ENCODE data around the gene ITPKC. TPM values are rescaled to one million over a fixed set of nuclear protein-coding genes. Genes with fewer than 3 reads are reported as not detected.

Gene ITPKC
- total RNA-seq, 2 experiments from 2014 or later, result 4.8 to 5.2 TPM

- H3K36me3 Mint-ChIP-seq (ENCODE audit: low read depth), result peaks cover 18% of the 10 kb centered on the region
- no peak for ATAC-seq
Measured at GRCh38 chr19:40685563-40685962, 31.3 kb upstream of the ITPKC start.

GRCh38 chr19:40686882-40687524 lies 29.9 kb upstream of the ITPKC start:
- intact Hi-C loops (cut with micrococcal nuclease), result no loop called here
- CTCF ChIA-PET, result interaction anchor here (2.1 kb wide), 1 partner anchor 52 kb away, joined by 7 read pairs; no protein-coding TSS in a partner anchor

More at GRCh38 chr19:40685563-40685962, 31.3 kb upstream of the ITPKC start:
- ChIA-PET POLR2A (interaction anchor here (1.0 kb wide), 1 partner anchor 32 kb away, joined by 3 read pairs; the partner anchor contains the start of gene ITPKC), CTCF (no interaction called here)
- H3K4me1 Mint-ChIP-seq (ENCODE audit: low read depth), result no peaks in the 10 kb centered on the region
- intact Hi-C loops (cut with micrococcal nuclease), result no loop called here
- no peaks in the 10 kb centered on the region for H3K27me3 Mint-ChIP-seq
- H3K4me3 Mint-ChIP-seq, result no peak overlapping the region
- no peaks in the 10 kb centered on the region for H3K9me3 Mint-ChIP-seq
- TF ChIP-seq, protein P1, sequence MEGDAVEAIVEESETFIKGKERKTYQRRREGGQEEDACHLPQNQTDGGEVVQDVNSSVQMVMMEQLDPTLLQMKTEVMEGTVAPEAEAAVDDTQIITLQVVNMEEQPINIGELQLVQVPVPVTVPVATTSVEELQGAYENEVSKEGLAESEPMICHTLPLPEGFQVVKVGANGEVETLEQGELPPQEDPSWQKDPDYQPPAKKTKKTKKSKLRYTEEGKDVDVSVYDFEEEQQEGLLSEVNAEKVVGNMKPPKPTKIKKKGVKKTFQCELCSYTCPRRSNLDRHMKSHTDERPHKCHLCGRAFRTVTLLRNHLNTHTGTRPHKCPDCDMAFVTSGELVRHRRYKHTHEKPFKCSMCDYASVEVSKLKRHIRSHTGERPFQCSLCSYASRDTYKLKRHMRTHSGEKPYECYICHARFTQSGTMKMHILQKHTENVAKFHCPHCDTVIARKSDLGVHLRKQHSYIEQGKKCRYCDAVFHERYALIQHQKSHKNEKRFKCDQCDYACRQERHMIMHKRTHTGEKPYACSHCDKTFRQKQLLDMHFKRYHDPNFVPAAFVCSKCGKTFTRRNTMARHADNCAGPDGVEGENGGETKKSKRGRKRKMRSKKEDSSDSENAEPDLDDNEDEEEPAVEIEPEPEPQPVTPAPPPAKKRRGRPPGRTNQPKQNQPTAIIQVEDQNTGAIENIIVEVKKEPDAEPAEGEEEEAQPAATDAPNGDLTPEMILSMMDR (IDR thresholded peaks at IDR 0.05), result no peak
- DNase-seq, result no peak
- no peak overlapping the region for H3K27ac Mint-ChIP-seq

DNA sequence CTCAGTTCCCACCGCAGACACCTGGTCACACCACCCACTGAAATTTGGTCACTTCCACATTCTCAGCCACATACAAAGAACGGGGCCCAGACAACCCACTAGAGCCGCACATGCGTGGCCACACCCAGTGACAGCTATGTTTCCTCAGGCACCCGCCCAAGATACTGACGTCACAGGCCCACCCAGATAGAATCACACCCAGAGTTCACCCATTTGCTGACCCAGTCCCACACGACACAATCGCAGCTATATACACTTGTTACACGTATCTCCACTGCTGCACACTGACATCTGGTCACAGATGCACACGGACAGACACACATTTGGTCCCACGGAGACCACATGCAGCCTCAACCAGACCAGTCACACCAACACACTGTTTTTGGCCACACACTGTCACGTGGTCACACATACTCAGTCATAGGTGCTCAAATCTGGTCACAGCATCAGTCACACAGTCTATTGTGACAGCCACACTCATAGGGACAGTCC lies 29.3 kb upstream of the ITPKC start:
- intact Hi-C loops (cut with micrococcal nuclease), result no loop called here
- Mint-ChIP-seq H3K27me3 (no peaks in the 10 kb centered on the region), H3K27ac (no peak overlapping the region), H3K9me3 (no peaks in the 10 kb centered on the region), H3K4me1 (ENCODE audit: low read depth) (peaks cover 2% of the 10 kb centered on the region), H3K36me3 (ENCODE audit: low read depth) (peaks cover 11% of the 10 kb centered on the region), H3K4me3 (no peak overlapping the region)
- TF ChIP-seq, protein P1 (IDR thresholded peaks at IDR 0.05), result no peak
- DNase-seq, result no peak
- ChIA-PET CTCF (interaction anchor here (1.0 to 2.1 kb wide), 2 partner anchors 53 to 457 kb away, joined by 3 to 7 read pairs; no protein-coding TSS in a partner anchor), POLR2A (no interaction called here)
- no peak for ATAC-seq

More at GRCh38 chr19:40686882-40687524, 29.9 kb upstream of the ITPKC start:
- H3K36me3 Mint-ChIP-seq (ENCODE audit: low read depth), result peaks cover 11% of the 10 kb centered on the region
- ATAC-seq, result no peak
- H3K27ac Mint-ChIP-seq, result no peak overlapping the region
- TF ChIP-seq, protein P1 (IDR thresholded peaks at IDR 0.05), result no peak
- no peaks in the 10 kb centered on the region for H3K27me3 Mint-ChIP-seq
- no peak for DNase-seq
- no peaks in the 10 kb centered on the region for H3K4me1 Mint-ChIP-seq (ENCODE audit: low read depth)
- H3K9me3 Mint-ChIP-seq, result no peaks in the 10 kb centered on the region
- no peak overlapping the region for H3K4me3 Mint-ChIP-seq
- POLR2A ChIA-PET, result interaction anchor here (0.5 kb wide), 1 partner anchor 54 kb away, joined by 3 read pairs; no protein-coding TSS in a partner anchor

DNA sequence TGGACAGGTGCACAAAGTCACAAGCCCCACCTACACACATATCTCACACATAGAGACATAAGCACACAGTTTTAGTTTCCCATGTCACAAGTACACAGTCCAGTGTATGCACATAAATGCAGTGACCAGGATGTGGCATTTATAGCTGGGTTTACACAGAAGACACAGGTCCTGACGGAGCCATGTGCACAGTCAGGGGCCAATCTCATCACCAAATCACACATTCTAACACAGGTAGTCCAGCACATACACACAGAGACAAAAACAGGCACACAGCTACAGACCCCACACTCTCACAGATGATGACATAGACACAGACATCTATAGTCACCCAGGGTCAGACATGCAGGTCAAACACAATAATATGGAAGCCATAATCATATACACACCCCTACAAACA lies 28.6 kb upstream of the ITPKC start:
- no peak overlapping the region for H3K27ac Mint-ChIP-seq
- peaks cover 9% of the 10 kb centered on the region for H3K36me3 Mint-ChIP-seq (ENCODE audit: low read depth)
- POLR2A ChIA-PET, result no interaction called here
- no peaks in the 10 kb centered on the region for H3K9me3 Mint-ChIP-seq
- no peaks in the 10 kb centered on the region for H3K27me3 Mint-ChIP-seq
- TF ChIP-seq, protein P1 (IDR thresholded peaks at IDR 0.05), result no peak
- H3K4me1 Mint-ChIP-seq (ENCODE audit: low read depth), result peaks cover 2% of the 10 kb centered on the region
- no peak overlapping the region for H3K4me3 Mint-ChIP-seq
- ATAC-seq, result no peak
- no peak for DNase-seq
- CTCF ChIA-PET, result interaction anchor here (1.0 to 2.1 kb wide), 2 partner anchors 53 to 456 kb away, joined by 3 to 7 read pairs; no protein-coding TSS in a partner anchor
- intact Hi-C loops (cut with micrococcal nuclease), result no loop called here

DNA sequence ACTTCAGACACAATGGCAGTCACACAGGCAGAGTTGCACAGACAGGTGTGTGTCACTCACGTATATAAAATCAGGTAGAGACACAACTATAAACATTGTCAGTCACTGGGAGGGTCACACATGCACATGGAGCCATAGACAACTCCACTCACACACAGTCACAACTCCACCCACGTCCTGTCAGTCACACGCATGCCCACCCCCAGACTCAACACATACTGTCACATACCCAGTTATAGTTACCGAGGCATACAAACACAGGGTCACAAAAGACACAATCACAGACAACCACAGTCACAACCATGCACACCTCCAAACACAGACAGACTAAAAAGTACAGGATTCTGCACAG lies 27.9 kb upstream of the ITPKC start:
- ATAC-seq, result no peak
- Mint-ChIP-seq H3K4me1 (ENCODE audit: low read depth) (peaks cover 2% of the 10 kb centered on the region), H3K9me3 (no peaks in the 10 kb centered on the region), H3K36me3 (ENCODE audit: low read depth) (peaks cover 9% of the 10 kb centered on the region), H3K27ac (no peak overlapping the region), H3K4me3 (no peak overlapping the region), H3K27me3 (no peaks in the 10 kb centered on the region)
- intact Hi-C loops (cut with micrococcal nuclease), result no loop called here
- POLR2A ChIA-PET, result no interaction called here
- TF ChIP-seq, protein P1 (IDR thresholded peaks at IDR 0.05), result no peak
- DNase-seq, result no peak
- CTCF ChIA-PET, result interaction anchor here (2.1 kb wide), 1 partner anchor 54 kb away, joined by 7 read pairs; no protein-coding TSS in a partner anchor
